SU-DHL-6 (cell line): ENCODE data around the gene ZNF487.

ENCODE experiments used
- H2AFZ ChIP-seq: fragments of 200-600 bp; sonication (generic); 2 replicates; pipeline ENCODE4 v1.6.1; 2014; ENCODE audit warnings: low read depth, mild to moderate bottlenecking, moderate library complexity, mixed read lengths, antibody characterized with exemption, low read length; ENCODE audit not compliant: severe bottlenecking
- H3F3A ChIP-seq: fragments of 200-600 bp; shearing (Covaris generic); 2 replicates; pipeline ENCODE4 v1.6.0; 2016; ENCODE audit warnings: antibody characterized with exemption, mild to moderate bottlenecking; ENCODE audit not compliant: insufficient read depth
- H3K27ac ChIP-seq: fragments of 200-600 bp; sonication (generic); 2 replicates; pipeline ENCODE4 v1.5.1; 2016; ENCODE audit warnings: low read depth, mild to moderate bottlenecking, low read length, moderate library complexity, mixed read lengths
- H3K27me3 ChIP-seq: fragments of 200-600 bp; sonication (generic), shearing (Covaris generic); 2 replicates; pipeline ENCODE4 v1.6.0; 2014; ENCODE audit warnings: mild to moderate bottlenecking, low read length
- H3K36me3 ChIP-seq: fragments of 200-600 bp; sonication (generic); 2 replicates; pipeline ENCODE4 v1.6.1; 2014; ENCODE audit warnings: mild to moderate bottlenecking, low read length, mixed read lengths
- H3K4me2 ChIP-seq: fragments of 300-600, 200-600 bp; shearing (Covaris generic), sonication (generic); 2 replicates; pipeline ENCODE4 v1.6.0; 2014; ENCODE audit warnings: low read length, low read depth, mild to moderate bottlenecking; ENCODE audit not compliant: poor library complexity, severe bottlenecking
- H3K4me3 ChIP-seq: fragments of 200-600 bp; sonication (generic); 2 replicates; pipeline ENCODE4 v1.5.1; 2014; ENCODE audit warnings: antibody characterized with exemption, low read length, mild to moderate bottlenecking, mixed read lengths; ENCODE audit not compliant: insufficient read depth, poor library complexity, severe bottlenecking
- H3K79me2 ChIP-seq: fragments of 200-600 bp; sonication (generic); 2 replicates; pipeline ENCODE4 v1.6.1; 2014; ENCODE audit warnings: mild to moderate bottlenecking, low read length, moderate library complexity; ENCODE audit not compliant: insufficient read depth
- H3K9ac ChIP-seq: fragments of 200-600 bp; sonication (generic); 2 replicates; pipeline ENCODE4 v1.7.0; 2014; ENCODE audit warnings: mild to moderate bottlenecking, low read length
- H3K9me2 ChIP-seq: fragments of 200-600 bp; sonication (generic); replicated peaks from 2 replicates; pipeline ENCODE4 v1.6.1; 2014; ENCODE audit warnings: low read length; ENCODE audit not compliant: insufficient read depth
- H3K9me3 ChIP-seq: fragments of 200-600 bp; sonication (generic); 2 replicates; pipeline ENCODE4 v1.6.1; 2014; ENCODE audit warnings: low read length, mixed read lengths; ENCODE audit not compliant: insufficient read depth
- H4K20me1 ChIP-seq: fragments of 200-600 bp; sonication (generic); 2 replicates; pipeline ENCODE4 v1.6.1; 2014; ENCODE audit warnings: low read depth, mild to moderate bottlenecking, antibody characterized with exemption, low read length, moderate library complexity, mixed read lengths
- CTCF ChIP-seq: fragments of 200-600 bp; sonication (generic); IDR thresholded peaks from one replicate; pipeline ENCODE4 v1.5.1; 2017; ENCODE audit warnings: antibody characterized with exemption, mild to moderate bottlenecking, low read length, moderate library complexity; ENCODE audit not compliant: insufficient read depth, poor library complexity, severe bottlenecking
- EZH2phosphoT487 ChIP-seq: fragments of 200-600 bp; sonication (generic), shearing (Covaris generic); conservative IDR thresholded peaks from 2 replicates; pipeline ENCODE4 v1.6.1; 2018; ENCODE audit warnings: mild to moderate bottlenecking, antibody characterized with exemption, low read length, moderate library complexity, mixed read lengths

ZNF487 gene

GRCh38 chr10:43524434-43525247 is 87.7 kb downstream of the ZNF487 start:
- H4K20me1 ChIP-seq, result no peaks in the 10 kb centered on the region
- no peak overlapping the region for H3K4me2 ChIP-seq
- H3K79me2 ChIP-seq, result no peaks in the 10 kb centered on the region
- H3K4me3 ChIP-seq, result no peak overlapping the region
- no peak overlapping the region for H3K9ac ChIP-seq
- H2AFZ ChIP-seq, result no peak overlapping the region
- TF ChIP-seq EZH2phosphoT487 (no peak), CTCF (no peak)
- H3K27me3 ChIP-seq, result no peaks in the 10 kb centered on the region
- H3K27ac ChIP-seq, result no peak overlapping the region
- no peaks in the 10 kb centered on the region; the same call in 1 of the 2 replicates for H3K36me3 ChIP-seq
- no peaks in the 10 kb centered on the region for H3K9me2 ChIP-seq
- no peaks in the 10 kb centered on the region for H3F3A ChIP-seq
- peaks cover 30% of the 10 kb centered on the region for H3K9me3 ChIP-seq
